Stimulated activated naive B cell treated with anti-CD40 and anti-IgM and Interleukin-4, amounts not matched to agents 10 μg/mL and 1 μg/mL and 100 μg/mL, for 72 hours (primary cell): Measurements from ENCODE around the gene TUT1.
"Not testable (repeated sequence)": the region's sequence is repeated elsewhere in the genome, so short reads cannot be mapped to it uniquely, and the experiment has no call there.

Experiments used
- ATAC-seq, 2 donors: fragments of 150-1000 bp; cut with Tn5 transposase; replicated peaks; 2 replicates each; pipeline ENCODE4 v1.10.0; 2021; ENCODE audit warnings: moderate library complexity in 1 of 2
- DNase-seq: peaks from one replicate; pipeline ENCODE4 v3.0.0; 2021
- H3K27ac Mint-ChIP-seq: one replicate; pipeline ENCODE4 v1.8.0; 2022; ENCODE audit warnings: mild to moderate bottlenecking, mixed read lengths
- H3K27me3 Mint-ChIP-seq, 2 donors: one replicate each; pipeline ENCODE4 v1.8.0; 2022; ENCODE audit warnings: mixed read lengths in 2 of 2
- H3K36me3 Mint-ChIP-seq, 2 donors: one replicate each; pipeline ENCODE4 v1.8.0; 2022; ENCODE audit warnings: mixed read lengths in 2 of 2, mild to moderate bottlenecking in 1 of 2
- H3K4me1 Mint-ChIP-seq, 2 donors: one replicate each; pipeline ENCODE4 v1.8.0; 2022; ENCODE audit warnings: mixed read lengths in 2 of 2, mild to moderate bottlenecking in 1 of 2
- H3K4me3 Mint-ChIP-seq, 2 donors: one replicate each; pipeline ENCODE4 v1.8.0; 2022; ENCODE audit warnings: mild to moderate bottlenecking in 2 of 2, mixed read lengths in 2 of 2, moderate library complexity in 1 of 2
- H3K9me3 Mint-ChIP-seq, 2 donors: one replicate each; pipeline ENCODE4 v1.8.0; 2022; ENCODE audit warnings: mixed read lengths in 2 of 2, mild to moderate bottlenecking in 1 of 2

TUT1 gene

DNA sequence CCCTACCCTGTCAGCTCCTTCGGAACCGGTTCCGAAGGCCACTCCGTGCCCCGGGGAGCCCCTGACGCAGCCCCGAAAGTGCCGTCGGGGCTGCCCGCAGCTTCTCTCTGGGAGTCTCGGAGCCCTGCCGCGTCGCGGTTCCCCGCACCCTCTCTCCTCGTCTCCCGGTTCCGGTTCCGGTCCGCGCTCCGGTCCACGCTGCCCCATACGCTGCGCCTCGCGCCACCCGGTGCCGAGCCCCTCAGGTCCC, 9.7 kb upstream of the TUT1 start:
- Mint-ChIP-seq H3K4me3 (peak overlapping the region; percentile 90 to 93), H3K27ac (peak overlapping the region; percentile 96), H3K4me1 (peaks cover 46 to 63% of the 10 kb centered on the region in 2 donors), H3K27me3 (no peaks in the 10 kb centered on the region), H3K36me3 (peaks cover 72 to 77% of the 10 kb centered on the region in 2 donors), H3K9me3 (peaks cover 2 to 3% of the 10 kb centered on the region in 2 donors)
- ATAC-seq (peak; percentile 18 to 19), DNase-seq (peak; percentile 52)

DNA sequence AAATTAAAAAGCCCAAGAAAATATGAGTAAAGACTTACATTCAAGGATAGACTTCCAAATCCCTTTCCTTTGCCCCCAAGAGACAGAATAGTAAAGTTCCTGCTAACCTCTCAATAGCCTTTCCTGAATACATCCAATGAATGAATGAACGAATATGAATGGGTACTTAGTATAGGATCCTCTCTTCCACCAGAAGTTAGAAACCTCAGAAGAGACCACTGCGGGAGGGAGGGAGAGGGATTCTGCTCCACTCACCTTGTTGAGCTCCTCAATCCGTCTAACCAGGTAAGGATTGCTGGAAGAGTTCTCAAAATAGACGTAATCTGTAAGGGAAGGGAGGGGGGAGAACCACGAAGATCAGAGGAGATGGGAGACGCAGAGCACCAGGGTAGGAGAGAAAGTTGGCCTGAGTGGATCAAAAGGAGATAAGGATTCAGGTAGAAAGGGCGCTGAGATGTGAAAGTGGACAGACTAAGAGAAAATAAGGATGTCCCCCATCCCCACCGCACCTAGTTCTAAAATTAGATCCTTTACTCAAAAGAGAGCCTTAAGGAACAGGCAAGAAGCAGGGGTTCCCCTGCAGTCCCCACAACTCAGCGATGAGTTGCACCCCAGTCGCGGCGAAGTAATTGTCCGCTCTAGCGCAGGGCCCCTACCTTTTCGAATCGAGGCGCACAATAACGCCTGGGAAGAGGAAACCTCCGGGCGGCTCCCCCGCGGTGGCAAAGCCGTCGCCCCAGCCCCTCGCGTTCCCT, 9.2 kb upstream of the TUT1 start:
- peaks cover 46 to 66% of the 10 kb centered on the region in 2 donors for H3K4me1 Mint-ChIP-seq
- ATAC-seq = no peak

DNA sequence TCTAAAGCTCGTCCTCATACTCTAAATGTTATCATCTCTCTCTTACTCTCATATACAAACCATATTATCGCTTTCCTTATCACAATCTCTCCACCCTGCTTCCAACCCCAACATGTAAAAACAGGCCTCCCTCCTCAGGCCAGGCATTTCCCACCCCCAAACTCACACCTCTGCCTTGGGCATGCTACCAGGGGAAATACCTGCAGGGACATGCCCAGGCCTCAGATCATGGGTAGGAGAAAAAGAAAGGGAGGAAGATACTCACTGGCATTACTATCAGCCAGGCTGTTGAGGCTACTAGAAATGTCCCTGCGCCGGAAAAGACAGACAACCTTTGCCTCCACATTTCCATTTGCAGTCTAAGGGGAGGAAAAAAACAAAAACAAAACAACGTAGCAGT, 8.6 kb upstream of the TUT1 start:
- no peak for DNase-seq
- peaks cover 41 to 65% of the 10 kb centered on the region in 2 donors for H3K4me1 Mint-ChIP-seq
- no peaks in the 10 kb centered on the region for H3K27me3 Mint-ChIP-seq
- peak overlapping the region; percentile 90 to 93 for H3K4me3 Mint-ChIP-seq
- no peak for ATAC-seq
- peak overlapping the region; percentile 96 for H3K27ac Mint-ChIP-seq
- peaks cover 2 to 3% of the 10 kb centered on the region in 2 donors for H3K9me3 Mint-ChIP-seq
- H3K36me3 Mint-ChIP-seq = peaks cover 71 to 74% of the 10 kb centered on the region in 2 donors

More for the DNA sequence above, 9.2 kb upstream of the TUT1 start:
- no peaks in the 10 kb centered on the region for H3K27me3 Mint-ChIP-seq
- peak overlapping the region; percentile 90 to 93 for H3K4me3 Mint-ChIP-seq
- peak overlapping the region; percentile 96 for H3K27ac Mint-ChIP-seq
- H3K36me3 Mint-ChIP-seq = peaks cover 72 to 76% of the 10 kb centered on the region in 2 donors
- peaks cover 2 to 3% of the 10 kb centered on the region in 2 donors for H3K9me3 Mint-ChIP-seq
- DNase-seq = no peak

DNA sequence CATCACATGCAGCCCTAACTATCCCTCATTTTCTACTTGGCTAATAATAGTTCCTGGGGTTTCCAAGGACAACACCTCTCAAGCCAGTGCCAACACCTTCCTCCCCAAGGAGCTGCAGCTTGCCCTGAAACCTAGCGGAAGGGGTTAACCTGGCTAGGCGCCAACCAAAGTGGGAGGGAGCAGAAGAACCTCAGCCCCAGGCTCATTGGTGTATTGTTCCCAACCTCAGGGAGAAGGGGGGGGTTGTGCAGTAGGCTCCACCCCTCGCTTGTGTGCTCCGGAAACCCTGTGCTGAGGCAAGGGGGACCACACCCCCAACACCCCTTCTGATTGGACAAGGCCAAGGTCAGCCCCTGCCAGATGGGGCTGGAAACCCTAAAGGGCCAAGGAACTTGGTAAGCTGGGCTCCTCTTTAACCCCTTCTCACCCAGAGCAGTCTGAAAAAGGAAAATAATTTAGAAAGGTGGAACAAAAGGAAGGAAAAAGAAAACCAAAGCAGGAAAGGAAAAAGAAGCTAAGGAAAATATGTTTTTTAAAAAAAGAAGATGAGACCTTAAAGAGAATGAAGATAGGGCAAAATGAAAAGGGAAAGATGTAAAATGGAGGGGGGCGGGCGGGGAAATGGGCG, 7.9 kb upstream of the TUT1 start:
- peak overlapping the region; percentile 94 for H3K27ac Mint-ChIP-seq
- peak; percentile 66 to 75 for ATAC-seq
- H3K9me3 Mint-ChIP-seq = peaks cover 2 to 3% of the 10 kb centered on the region in 2 donors
- H3K36me3 Mint-ChIP-seq = peaks cover 74% of the 10 kb centered on the region in 2 donors
- H3K4me3 Mint-ChIP-seq = peak overlapping the region; percentile 90 to 93
- H3K27me3 Mint-ChIP-seq = no peaks in the 10 kb centered on the region
- H3K4me1 Mint-ChIP-seq = peaks cover 42 to 71% of the 10 kb centered on the region in 2 donors
- peak; percentile 90 for DNase-seq

DNA sequence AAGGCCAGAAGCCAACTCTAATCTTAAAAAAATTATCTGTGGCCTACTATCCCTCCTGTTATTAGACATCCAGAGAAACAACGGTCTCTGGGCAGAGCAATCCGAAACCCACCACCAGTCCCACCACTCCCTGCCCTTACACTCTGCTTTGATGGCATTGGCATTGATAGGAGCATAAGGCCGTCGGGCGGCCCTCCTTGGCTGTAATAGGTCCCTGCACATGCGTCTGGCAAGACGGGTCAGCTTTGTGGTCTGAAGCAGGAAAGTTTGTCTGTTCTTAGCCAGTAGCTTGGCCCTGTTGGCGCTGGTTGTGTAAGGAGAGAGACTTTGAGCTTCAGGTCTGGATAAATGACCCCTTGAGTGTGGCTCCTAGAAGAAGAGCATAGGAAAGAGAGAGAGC, 3.8 kb upstream of the TUT1 start:
- peaks cover 48 to 76% of the 10 kb centered on the region in 2 donors for H3K4me1 Mint-ChIP-seq
- H3K27ac Mint-ChIP-seq = peak overlapping the region; percentile 5
- H3K36me3 Mint-ChIP-seq = peaks cover 66 to 71% of the 10 kb centered on the region in 2 donors
- DNase-seq (no peak), ATAC-seq (no peak)
- no peak overlapping the region for H3K4me3 Mint-ChIP-seq
- peaks cover 2 to 3% of the 10 kb centered on the region in 2 donors for H3K9me3 Mint-ChIP-seq
- no peaks in the 10 kb centered on the region for H3K27me3 Mint-ChIP-seq

DNA sequence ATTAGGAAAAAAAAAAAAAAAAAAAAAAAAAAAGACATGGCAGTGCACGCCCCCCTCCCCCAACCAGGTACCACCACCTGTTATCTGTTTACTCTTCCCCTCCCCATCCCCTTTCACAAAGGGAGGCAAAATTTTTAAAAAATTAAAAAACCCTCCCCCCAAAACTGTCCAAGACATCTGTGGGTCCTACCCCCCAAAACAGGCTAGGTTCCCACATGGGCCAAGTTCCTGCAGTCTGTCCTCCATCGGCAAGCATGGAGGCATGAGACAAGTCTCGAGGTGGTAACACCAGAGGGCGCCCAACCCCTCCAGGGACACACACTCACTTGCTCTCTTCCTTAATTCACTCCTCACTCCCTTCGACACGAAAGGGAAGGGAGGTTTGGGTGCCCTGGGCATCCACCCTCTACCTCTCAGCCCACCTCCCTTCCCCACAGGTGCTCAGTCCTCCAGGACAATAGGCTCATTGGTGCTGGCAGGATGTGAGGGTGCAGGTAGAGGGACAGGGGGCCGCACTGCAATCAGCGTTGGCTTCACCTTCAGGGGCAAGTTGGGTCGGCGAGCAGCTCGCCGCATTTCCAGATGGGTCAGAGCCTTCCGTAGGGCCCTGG, 2.2 kb upstream of the TUT1 start:
- Mint-ChIP-seq H3K4me1 (peaks cover 33 to 62% of the 10 kb centered on the region in 2 donors), H3K27ac (peak overlapping the region; percentile 90), H3K9me3 (no peaks in the 10 kb centered on the region), H3K27me3 (no peaks in the 10 kb centered on the region), H3K4me3 (peak overlapping the region; percentile 41 to 69), H3K36me3 (peaks cover 51 to 60% of the 10 kb centered on the region in 2 donors)
- DNase-seq (no peak), ATAC-seq (no peak)

DNA sequence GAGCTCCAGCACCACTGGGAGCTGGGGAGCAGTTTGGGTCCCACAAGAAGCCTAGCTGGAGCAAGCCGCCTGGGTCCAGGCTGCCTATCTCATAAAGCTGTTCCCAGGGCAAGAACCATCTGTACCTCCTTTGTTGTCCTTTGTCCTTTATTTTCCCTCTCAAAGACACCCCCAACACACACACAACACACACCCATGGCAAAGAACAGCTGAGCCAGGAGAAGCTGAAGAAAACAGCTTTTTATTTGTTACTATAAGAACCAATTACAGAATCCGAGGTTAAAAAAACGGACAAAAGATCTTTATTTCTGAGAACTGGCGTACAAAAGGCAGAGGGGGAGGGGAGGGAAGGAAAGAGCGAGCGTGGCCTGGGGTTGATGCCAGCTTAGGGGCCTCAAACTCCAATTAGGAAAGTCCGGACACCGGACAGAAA, 1.7 kb upstream of the TUT1 start:
- Mint-ChIP-seq H3K27me3 (no peaks in the 10 kb centered on the region), H3K4me1 (peaks cover 29 to 57% of the 10 kb centered on the region in 2 donors), H3K27ac (peak overlapping the region; percentile 99), H3K4me3 (no peak overlapping the region), H3K36me3 (peaks cover 46 to 55% of the 10 kb centered on the region in 2 donors), H3K9me3 (no peaks in the 10 kb centered on the region)
- ATAC-seq (no peak), DNase-seq (no peak)

DNA sequence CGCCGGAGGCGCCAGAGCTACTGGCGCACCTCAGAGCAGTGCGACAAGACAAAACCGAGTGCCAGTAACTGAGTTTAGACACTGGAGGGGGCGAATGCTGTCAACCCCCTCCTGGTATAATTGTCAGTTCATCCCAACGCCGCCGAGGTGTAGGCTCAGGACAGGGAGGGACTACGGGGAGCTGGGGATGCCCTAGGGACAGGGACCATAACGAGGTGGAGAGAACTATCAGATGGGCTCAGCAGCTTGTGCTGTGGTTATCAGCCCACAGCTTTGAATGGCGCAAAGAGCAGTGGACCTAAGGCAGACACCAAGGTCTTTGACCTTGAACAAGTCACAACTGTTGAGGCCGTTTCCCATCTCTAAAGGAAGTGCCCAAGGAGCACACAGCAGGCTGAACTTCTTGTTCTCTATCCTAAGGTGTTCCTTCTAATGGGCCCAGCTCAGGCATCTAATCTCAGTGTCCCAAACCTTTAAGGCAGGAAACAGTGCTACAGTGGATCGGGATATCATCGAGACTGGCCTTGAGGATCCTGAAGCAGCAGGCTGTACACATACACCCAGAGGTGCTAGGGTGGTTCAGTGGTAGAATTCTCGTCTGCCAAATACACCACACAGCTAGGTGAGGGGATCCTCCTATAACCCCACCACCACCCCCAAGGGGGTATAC, 958 bp upstream of the TUT1 start:
- peaks cover 41 to 48% of the 10 kb centered on the region in 2 donors for H3K36me3 Mint-ChIP-seq

DNA sequence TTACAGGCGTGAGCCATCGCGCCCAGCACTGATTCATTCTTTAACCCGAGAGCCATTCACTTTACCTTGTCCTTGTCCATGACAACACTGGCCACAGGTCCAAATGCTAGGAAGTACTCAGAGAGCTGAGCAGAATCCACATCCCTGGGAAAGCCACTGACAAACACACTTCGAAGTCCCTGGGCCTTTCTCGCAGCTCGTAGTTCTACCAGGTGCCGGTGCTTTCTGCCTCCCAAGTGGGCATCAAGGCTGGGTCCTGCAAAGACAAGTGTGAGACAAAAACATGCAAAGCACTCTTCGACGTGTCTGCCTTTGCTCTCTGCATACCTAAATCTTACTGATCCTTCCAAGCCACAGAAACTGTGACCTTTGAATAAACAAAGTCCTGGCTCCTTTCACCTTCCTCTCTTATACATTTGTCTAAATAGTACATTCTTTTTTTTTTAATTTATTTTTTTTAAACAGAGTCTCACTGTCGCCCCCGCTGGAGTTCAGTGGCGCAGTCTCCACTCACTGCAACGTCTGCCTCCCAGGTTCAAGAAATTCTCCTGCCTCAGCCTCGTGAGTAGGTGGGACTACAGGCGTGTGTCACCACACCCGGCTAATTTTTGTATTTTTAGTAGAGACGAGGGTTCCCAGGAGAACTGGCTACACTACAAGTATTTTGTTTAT, 2.2 kb downstream of the TUT1 start:
- H3K27ac Mint-ChIP-seq = peak overlapping the region; percentile 25
- ATAC-seq = no peak
- H3K9me3 Mint-ChIP-seq = no peaks in the 10 kb centered on the region
- peaks cover 23 to 38% of the 10 kb centered on the region in 2 donors for H3K36me3 Mint-ChIP-seq
- no peaks in the 10 kb centered on the region for H3K27me3 Mint-ChIP-seq
- peaks cover 19 to 32% of the 10 kb centered on the region in 2 donors for H3K4me1 Mint-ChIP-seq
- peak overlapping the region in 1 of 2 donors; percentile 17 for H3K4me3 Mint-ChIP-seq
- no peak for DNase-seq

More for the DNA sequence above, 958 bp upstream of the TUT1 start:
- ATAC-seq (peak; percentile 6 to 8), DNase-seq (no peak)
- peaks cover 23 to 49% of the 10 kb centered on the region in 2 donors for H3K4me1 Mint-ChIP-seq
- H3K9me3 Mint-ChIP-seq = no peaks in the 10 kb centered on the region
- H3K27me3 Mint-ChIP-seq = no peaks in the 10 kb centered on the region
- peak overlapping the region; percentile 99 for H3K27ac Mint-ChIP-seq
- H3K4me3 Mint-ChIP-seq = peak overlapping the region; percentile 92 to 97

DNA sequence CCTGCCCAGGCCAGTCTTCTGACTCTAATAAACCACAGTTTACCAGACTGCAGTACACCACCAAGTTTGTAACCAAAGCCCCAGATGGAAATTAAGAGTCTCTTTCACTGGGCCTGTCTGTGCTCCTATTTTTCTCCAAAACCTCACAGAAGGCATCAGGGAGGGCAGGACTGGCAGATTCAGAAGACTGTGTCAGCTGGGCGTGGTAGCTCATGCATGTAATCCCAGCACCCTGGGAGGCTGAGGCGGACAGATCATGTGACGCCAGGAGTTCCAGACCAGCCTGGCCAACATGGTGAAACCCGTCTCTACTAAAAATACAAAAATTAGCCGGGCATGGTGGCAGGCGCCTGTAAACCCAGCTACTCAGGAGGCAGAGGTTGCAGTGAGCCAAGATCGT, 6.0 kb downstream of the TUT1 start:
- H3K27ac Mint-ChIP-seq, H3K27me3 Mint-ChIP-seq, H3K4me1 Mint-ChIP-seq, DNase-seq, H3K4me3 Mint-ChIP-seq, ATAC-seq, H3K9me3 Mint-ChIP-seq: not testable (repeated sequence)
- peaks cover 15 to 25% of the 10 kb centered on the region in 2 donors for H3K36me3 Mint-ChIP-seq

DNA sequence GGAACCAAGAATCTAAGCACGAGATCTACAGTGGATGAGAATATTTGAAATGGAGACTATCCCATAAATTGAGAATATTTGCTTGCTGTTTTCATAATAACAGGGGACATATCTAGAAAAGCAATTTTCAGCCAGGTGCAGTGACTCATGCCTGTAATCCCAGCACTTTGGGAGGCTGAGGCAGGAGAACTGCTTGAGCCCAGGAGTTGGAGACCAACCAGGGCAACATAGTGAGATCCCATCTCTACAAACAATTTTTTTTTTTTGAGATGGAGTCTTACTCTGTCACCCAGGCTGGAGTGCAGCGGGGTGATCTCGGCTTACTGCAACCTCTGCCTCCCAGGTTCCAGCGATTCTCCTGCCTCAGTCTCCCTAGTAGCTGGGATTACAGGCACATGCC, 9.6 kb downstream of the TUT1 start:
- not testable (repeated sequence) for DNase-seq, H3K27me3 Mint-ChIP-seq, H3K9me3 Mint-ChIP-seq, H3K27ac Mint-ChIP-seq, ATAC-seq, H3K4me3 Mint-ChIP-seq, H3K4me1 Mint-ChIP-seq
- peaks cover 24 to 36% of the 10 kb centered on the region in 2 donors for H3K36me3 Mint-ChIP-seq

DNA sequence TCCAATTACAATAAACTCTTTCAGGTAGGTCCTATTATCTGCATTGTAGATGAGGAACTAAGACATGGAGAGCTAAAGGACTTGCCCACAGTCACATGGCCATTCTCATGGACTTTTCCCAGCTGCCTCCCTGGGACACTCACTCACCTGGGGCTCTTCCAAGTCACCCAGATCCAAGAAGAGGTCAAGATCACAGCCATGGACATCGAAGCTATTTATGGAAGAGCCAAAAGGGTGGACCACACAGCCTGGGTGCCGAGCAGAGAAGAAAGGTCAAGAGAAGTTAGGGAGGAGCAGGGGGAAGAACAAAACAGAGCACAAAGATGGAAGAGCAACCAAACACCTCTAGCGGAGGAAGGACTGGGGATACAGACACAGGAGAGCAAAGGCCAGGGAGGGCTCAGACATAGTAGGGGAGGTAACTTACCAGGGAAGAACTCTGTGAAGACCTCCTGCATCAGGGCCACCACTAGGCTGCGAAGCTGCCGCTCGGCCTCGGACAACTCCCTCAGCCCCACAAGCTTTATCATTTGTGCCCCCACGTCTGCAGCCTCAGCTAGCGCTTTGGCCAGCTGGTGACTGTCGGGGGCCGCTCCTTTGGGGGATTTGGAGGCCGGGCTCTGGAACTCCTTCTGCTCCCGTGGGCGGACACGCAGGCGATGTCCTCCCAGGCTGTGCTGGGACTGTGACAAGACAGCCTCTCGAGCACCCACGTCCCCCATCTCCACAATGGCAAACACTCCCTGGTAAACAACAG, 10.2 kb downstream of the TUT1 start:
- DNase-seq (no peak), ATAC-seq (no peak)
- Mint-ChIP-seq H3K27ac (peak overlapping the region; percentile 57), H3K36me3 (peaks cover 24 to 38% of the 10 kb centered on the region in 2 donors), H3K27me3 (no peaks in the 10 kb centered on the region), H3K4me1 (peaks cover 4 to 7% of the 10 kb centered on the region in 2 donors), H3K4me3 (no peak overlapping the region), H3K9me3 (no peaks in the 10 kb centered on the region)

DNA sequence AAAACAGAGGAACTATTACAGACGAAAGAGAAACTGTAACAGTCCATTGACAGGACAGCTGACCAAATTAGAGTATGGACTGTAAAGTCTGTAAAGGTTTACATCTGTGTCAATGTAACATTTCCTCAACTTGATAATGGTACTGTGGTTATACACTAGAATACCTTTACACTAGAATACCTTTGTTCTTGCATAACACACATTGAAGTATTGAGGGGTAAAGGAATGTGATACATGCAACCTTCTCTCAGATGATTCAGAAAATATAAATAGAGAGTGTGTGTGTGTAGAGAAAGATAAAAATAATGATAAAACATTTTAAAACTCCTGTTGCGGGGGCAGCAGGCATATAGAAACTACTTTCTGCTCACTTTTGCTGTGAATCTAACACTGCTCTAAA, 12.1 kb downstream of the TUT1 start:
- DNase-seq (no peak), ATAC-seq (no peak)
- Mint-ChIP-seq H3K4me3 (no peak overlapping the region), H3K4me1 (peaks cover 16 to 25% of the 10 kb centered on the region in 2 donors), H3K36me3 (peaks cover 34 to 49% of the 10 kb centered on the region in 2 donors), H3K27me3 (no peaks in the 10 kb centered on the region), H3K9me3 (no peaks in the 10 kb centered on the region), H3K27ac (no peak overlapping the region)
